K562 (cell line): ENCODE results near the gene CYRIA. TPM values are rescaled to one million over a fixed set of nuclear protein-coding genes. Genes with fewer than 3 reads are reported as not detected.

Experiments used
- ATAC-seq: fragments of 200-7000 bp; cut with Tn5 transposase; 3 replicates; pipeline ENCODE4 v1.9.1; 2020; ENCODE audit warnings: moderate library complexity
- BruUV-seq: library from RNA; stranded (reverse); fragments of 400-500 nt; replicated peaks from 2 replicates; lab custom pipeline; 2021; lab: Mats Ljungman, UMichigan
- CTCF ChIA-PET: fragments of 300-600 bp; formaldehyde crosslinking; extraction: SDS; loops from one replicate; lab custom pipeline; 2021; ENCODE audit warnings: low intra/inter-chr PET ratio; lab: Yijun Ruan, JAX
- POLR2A ChIA-PET: fragments of 300-600, 350-650 bp; sonication (Branson Sonifier 250); formaldehyde crosslinking; extraction: SDS; loops from one replicate; lab custom pipeline; 2021; ENCODE audit warnings: antibody characterized with exemption, inconsistent platforms; lab: Yijun Ruan, JAX
- DNase-seq, 4 experiments: peaks; one replicate each; pipeline versions ENCODE4 v3.0.0 to v3.0.0-alpha.2; 2011 to 2018; ENCODE audit warnings: low spot score in 3 of 4, mixed read lengths in 3 of 4; ENCODE audit errors: extremely low read depth in 1 of 4
- FAIRE-seq: peaks from 2 replicates; lab custom pipeline; 2011; peaks lifted over from hg19 to GRCh38; lab: Jason Lieb, UNC
- H2AFZ ChIP-seq: 2 replicates; pipeline ENCODE4 v1.6.0; 2011; ENCODE audit warnings: low read depth, low read length, control low read depth, inconsistent platforms
- H3K27ac ChIP-seq: fragments of 200-600 bp; 3 replicates; pipeline ENCODE4 v1.8.0; 2011; ENCODE audit warnings: low read depth, mild to moderate bottlenecking, control low read depth, inconsistent platforms, low read length, moderate library complexity, mixed read lengths; ENCODE audit errors: extremely low read depth
- H3K27me3 ChIP-seq, 2 experiments: fragments of 300-600 bp in 1 of 2; 2 replicates in 1 of 2; 3 replicates in 1 of 2; pipeline versions ENCODE4 v1.6.0 to v1.8.0; 2011; ENCODE audit warnings: inconsistent platforms in 2 of 2, low read length in 2 of 2, mild to moderate bottlenecking in 1 of 2, mixed read lengths in 1 of 2, moderate library complexity in 1 of 2; ENCODE audit not compliant: control insufficient read depth in 2 of 2, insufficient read depth in 2 of 2
- H3K36me3 ChIP-seq: fragments of 300-600 bp; 3 replicates; pipeline ENCODE4 v1.8.0; 2011; ENCODE audit warnings: mild to moderate bottlenecking, low read length, inconsistent platforms; ENCODE audit not compliant: control insufficient read depth, insufficient read depth
- H3K4me1 ChIP-seq, 2 experiments: fragments of 200-600 bp in 1 of 2; replicated peaks in 1 of 2; 2 replicates in 1 of 2; 3 replicates in 1 of 2; pipeline versions ENCODE4 v1.5.1 to v1.8.0; 2011; ENCODE audit warnings: inconsistent platforms in 2 of 2, low read length in 2 of 2, mild to moderate bottlenecking in 1 of 2, mixed read lengths in 1 of 2, moderate library complexity in 1 of 2; ENCODE audit not compliant: control insufficient read depth in 2 of 2, insufficient read depth in 2 of 2
- H3K4me2 ChIP-seq: 2 replicates; pipeline ENCODE4 v1.6.1; 2011; ENCODE audit warnings: low read length, control low read depth, inconsistent platforms, mixed read lengths; ENCODE audit not compliant: insufficient read depth
- H3K4me3 ChIP-seq: fragments of 200-600 bp; sonication (generic), shearing (Covaris generic); 2 replicates; pipeline ENCODE4 v1.5.1; 2016; ENCODE audit warnings: control low read depth, inconsistent platforms
- H3K79me2 ChIP-seq: fragments of 200-600 bp; 3 replicates; pipeline ENCODE4 v1.8.0; 2011; ENCODE audit warnings: low read length, inconsistent platforms; ENCODE audit not compliant: control insufficient read depth, insufficient read depth
- H3K9ac ChIP-seq, 2 experiments: 2 replicates each; pipeline versions ENCODE4 v1.6.0 to v1.6.1; 2011; ENCODE audit warnings: low read depth in 2 of 2, low read length in 2 of 2, control low read depth in 1 of 2, inconsistent platforms in 1 of 2, mild to moderate bottlenecking in 1 of 2, mixed read lengths in 1 of 2; ENCODE audit not compliant: insufficient read depth in 1 of 2
- H3K9me1 ChIP-seq: one replicate; pipeline ENCODE4 v1.6.0; 2011; ENCODE audit warnings: inconsistent platforms, mild to moderate bottlenecking, low read length, moderate library complexity; ENCODE audit not compliant: control insufficient read depth, insufficient read depth
- H3K9me3 ChIP-seq: replicated peaks from 2 replicates; pipeline ENCODE4 v1.5.1; 2011; ENCODE audit warnings: low read depth, low read length, inconsistent platforms; ENCODE audit not compliant: control insufficient read depth, insufficient read depth
- H4K20me1 ChIP-seq: replicated peaks from 2 replicates; pipeline ENCODE4 v1.6.1; 2011; ENCODE audit warnings: low read length, inconsistent platforms, mixed read lengths; ENCODE audit not compliant: control insufficient read depth, insufficient read depth
- BCOR ChIP-seq: fragments of 450-650 bp; IDR thresholded peaks from 2 replicates; pipeline ENCODE4 v1.6.1; 2016
- CBX3 ChIP-seq, 2 experiments: IDR thresholded peaks; 1 replicate in 1 of 2; 2 replicates in 1 of 2; pipeline ENCODE4 v1.6.1; 2012; ENCODE audit warnings: inconsistent platforms in 2 of 2, low read length in 2 of 2, borderline replicate concordance in 1 of 2, control low read depth in 1 of 2
- FOXM1 ChIP-seq, 2 experiments: fragments of 450-650 bp in 1 of 2; sonication (generic) in 1 of 2; formaldehyde crosslinking in 1 of 2; IDR thresholded peaks; 2 replicates each; pipeline versions ENCODE4 v1.6.1 to v1.9.0; 2017 to 2022; ENCODE audit warnings: low read depth in 2 of 2, mild to moderate bottlenecking in 2 of 2, missing genetic modification reagents in 1 of 2, moderate library complexity in 1 of 2
- HMG20B ChIP-seq: fragments of 250-450 bp; sonication (Bioruptor Pico); IDR thresholded peaks from 2 replicates; pipeline ENCODE4 v1.5.0; 2021; ENCODE audit warnings: mild to moderate bottlenecking
- KDM1A ChIP-seq, 2 experiments: fragments of 450-650 bp; IDR thresholded peaks; 2 replicates each; pipeline ENCODE4 v1.6.1; 2016; ENCODE audit warnings: mild to moderate bottlenecking in 2 of 2
- KDM2B ChIP-seq: fragments of 250-450 bp; sonication (Bioruptor Pico); IDR thresholded peaks from 2 replicates; pipeline ENCODE4 v1.8.0; 2021; ENCODE audit warnings: mild to moderate bottlenecking, moderate library complexity
- PHTF2 ChIP-seq: fragments of 250-450 bp; sonication (Bioruptor Pico); IDR thresholded peaks from 2 replicates; pipeline ENCODE4 v1.5.0; 2021; ENCODE audit warnings: mild to moderate bottlenecking
- POLR2G ChIP-seq: fragments of 200-400 bp; formaldehyde crosslinking; IDR thresholded peaks from 2 replicates; pipeline ENCODE4 v1.6.1; 2017; ENCODE audit warnings: low read depth, mild to moderate bottlenecking, antibody characterized with exemption, low read length, moderate library complexity
- RCOR1 ChIP-seq, 2 experiments: IDR thresholded peaks; 2 replicates each; pipeline ENCODE4 v1.6.1; 2012; ENCODE audit warnings: low read depth in 2 of 2, low read length in 2 of 2, borderline replicate concordance in 1 of 2, improper control_type of control experiment in 1 of 2
- SRSF7 ChIP-seq: fragments of 200-400 bp; formaldehyde crosslinking; optimal IDR thresholded peaks from 2 replicates; pipeline ENCODE3; 2017; ENCODE audit warnings: mild to moderate bottlenecking, low read depth, low read length
- TCF3 ChIP-seq: sonication (generic); formaldehyde crosslinking; IDR thresholded peaks from 2 replicates; pipeline ENCODE4 v1.4.0; 2020; ENCODE audit warnings: mild to moderate bottlenecking, missing genetic modification reagents
- TFAM ChIP-seq: fragments of 250-450 bp; sonication (Bioruptor Pico); conservative IDR thresholded peaks from 2 replicates; pipeline ENCODE4 v1.5.0; 2021; ENCODE audit warnings: mild to moderate bottlenecking, moderate library complexity
- ZNF24 ChIP-seq: fragments of 450-650 bp; IDR thresholded peaks from 2 replicates; pipeline ENCODE4 v1.6.1; 2016
- WGBS: fragments of 100-300 bp; shearing (Covaris generic); methylation state at CpG from one replicate; pipeline ENCODE4 v1.1.6; 2016; ENCODE audit warnings: low coverage, mixed read lengths; ENCODE audit not compliant: insufficient coverage; ENCODE audit errors: missing lambda C conversion rate; 5-methylcytosine and 5-hydroxymethylcytosine counted together
- in situ Hi-C: fragments of 300-500 bp; cut with MboI; formaldehyde crosslinking; loops from 4 replicates; pipeline ENCODE4 v1.15.0; 2018; ENCODE audit warnings: inconsistent platforms, mixed read lengths
- intact Hi-C: fragments of 100-400 bp; cut with micrococcal nuclease; formaldehyde crosslinking; loops from 2 replicates; pipeline ENCODE4 v1.14.2; 2022
- polyA plus RNA-seq, 8 experiments: library from polyadenylated mRNA; depleted of rRNA in 4 of 8; stranded (reverse) in 5 of 8; unstranded in 3 of 8; fragments of >200 nt; fragmentation: Nextera tagmentation in 2 of 8; fragmentation: Illumina TruSeq in 1 of 8; extraction: Ambion mirVana in 2 of 8; extraction: Trizol in 1 of 8; gene quantifications; 2 replicates each; pipeline versions ENCODE4 v1.2.1 to v1.2.3, GENCODE V29; 2011 to 2014; ENCODE audit warnings: inconsistent platforms in 1 of 8, missing spikeins in 1 of 8
- total RNA-seq, 7 experiments: library from RNA; depleted of rRNA in 6 of 7; stranded (reverse); fragments of >200 nt in 6 of 7; fragmentation: Illumina TruSeq in 2 of 7; extraction: Trizol in 2 of 7; gene quantifications; 2 replicates each; pipeline versions ENCODE4 v1.2.1 to v1.2.3, GENCODE V29; 2011 to 2021; ENCODE audit warnings: low replicate concordance in 1 of 7
- TF ChIP-seq, protein P1 (sequence below), 2 experiments: IDR thresholded peaks in 1 of 2; conservative IDR thresholded peaks in 1 of 2; 2 replicates each; pipeline ENCODE4 v1.6.1; 2016; ENCODE audit warnings: low read depth in 2 of 2, mild to moderate bottlenecking in 1 of 2, missing compliant biosample characterization in 1 of 2, missing genetic modification characterization in 1 of 2, moderate library complexity in 1 of 2

CYRIA gene
- total and polyA plus RNA-seq, 9 of the 15 experiments (the other 6 are each of a cell fraction or from before 2014, with no cell fraction given), result 0.84 to 5.6 (median 3.0) TPM

DNA sequence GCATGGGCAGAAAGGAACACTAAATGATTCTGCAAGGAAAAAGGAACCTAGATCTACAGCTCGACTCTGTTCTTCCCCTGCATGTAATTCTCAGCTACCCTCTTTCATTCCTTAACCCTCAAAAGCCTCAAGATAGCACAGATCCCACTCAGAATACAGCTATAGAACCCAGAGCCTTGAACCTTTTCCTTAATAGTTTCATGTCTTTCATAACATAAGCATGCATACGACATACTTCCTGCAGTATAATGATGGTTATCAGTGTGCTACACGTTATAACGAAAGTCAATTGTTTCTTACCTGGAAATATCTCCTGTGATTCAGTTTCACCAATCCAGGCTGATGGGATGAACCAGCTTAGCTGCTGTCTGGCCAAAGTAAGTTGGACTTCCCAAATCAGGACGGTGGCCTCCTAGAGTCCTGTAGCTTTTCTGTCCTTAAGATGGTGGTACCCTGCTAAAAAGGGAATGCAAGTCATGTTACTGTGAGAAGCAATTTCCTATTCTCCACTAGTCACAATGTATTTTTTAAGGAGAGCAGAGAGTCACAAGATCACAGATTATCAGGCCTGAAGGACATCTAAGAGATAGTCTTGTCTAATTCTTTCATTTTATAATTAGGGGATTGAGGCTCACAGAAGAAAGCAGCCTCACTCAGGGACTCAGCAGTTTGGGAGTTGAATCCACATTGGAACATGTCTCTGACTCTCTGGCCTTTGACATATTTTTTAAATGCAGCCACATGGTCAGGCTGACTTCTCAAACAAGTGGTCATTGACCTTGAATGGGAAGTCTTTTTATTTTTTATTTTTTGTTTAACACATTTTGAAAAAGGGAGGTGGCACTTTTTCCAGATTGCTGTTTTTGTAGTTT is 41.8 kb downstream of the CYRIA start:
- Histone ChIP-seq H3K4me2 (no peak overlapping the region), H2AFZ (no peak overlapping the region), H3K4me1 (peaks cover 14 to 48% of the 10 kb centered on the region in 2 experiments), H3K4me3 (no peak overlapping the region), H3K27ac (no peak overlapping the region), H3K27me3 (no peaks in the 10 kb centered on the region), H4K20me1 (no peaks in the 10 kb centered on the region), H3K9me1 (no peaks in the 10 kb centered on the region), H3K9me3 (no peaks in the 10 kb centered on the region), H3K79me2 (no peaks in the 10 kb centered on the region), H3K36me3 (no peaks in the 10 kb centered on the region), H3K9ac (no peak overlapping the region)
- WGBS, result 9% methylated on average over 5 of the region's 5 CpGs
- ChIA-PET CTCF (no interaction called here), POLR2A (interaction anchor here (1.3 kb wide), 1 partner anchor 92 kb away, joined by 3 read pairs; no protein-coding TSS in a partner anchor)
- ATAC-seq, result no peak
- intact Hi-C loops (loop anchor here (5.0 to 10.0 kb wide), 2 partner anchors 39 to 681 kb away; no protein-coding TSS in a partner anchor), in situ Hi-C loops (loop anchor here (5.0 to 25.0 kb wide), 2 partner anchors 129 to 689 kb away; no protein-coding TSS in a partner anchor)
- FAIRE-seq, result no peak
- no TSS peak for BruUV-seq
- TF ChIP-seq POLR2G, result no peak
- TF ChIP-seq, protein P1, sequence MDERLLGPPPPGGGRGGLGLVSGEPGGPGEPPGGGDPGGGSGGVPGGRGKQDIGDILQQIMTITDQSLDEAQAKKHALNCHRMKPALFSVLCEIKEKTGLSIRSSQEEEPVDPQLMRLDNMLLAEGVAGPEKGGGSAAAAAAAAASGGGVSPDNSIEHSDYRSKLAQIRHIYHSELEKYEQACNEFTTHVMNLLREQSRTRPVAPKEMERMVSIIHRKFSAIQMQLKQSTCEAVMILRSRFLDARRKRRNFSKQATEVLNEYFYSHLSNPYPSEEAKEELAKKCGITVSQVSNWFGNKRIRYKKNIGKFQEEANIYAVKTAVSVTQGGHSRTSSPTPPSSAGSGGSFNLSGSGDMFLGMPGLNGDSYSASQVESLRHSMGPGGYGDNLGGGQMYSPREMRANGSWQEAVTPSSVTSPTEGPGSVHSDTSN (CRISPR knock-in tag; IDR thresholded peaks at IDR 0.05; ENCODE audit: low read depth), result no peak
- TF ChIP-seq, protein P1 (tag; conservative IDR thresholded peaks at IDR 0.05; ENCODE audit: low read depth), result no peak
- no peak for TF ChIP-seq RCOR1 (IDR thresholded peaks at IDR 0.05; ENCODE audit: borderline replicate concordance in 1 of 2, low read depth in 2 of 2, low read length in 2 of 2)
- no peak for TF ChIP-seq PHTF2 (CRISPR knock-in tag)
- no peak for TF ChIP-seq TCF3 (CRISPR knock-in tag)
- no peak for TF ChIP-seq CBX3 (IDR thresholded peaks at IDR 0.05; ENCODE audit: borderline replicate concordance in 1 of 2, low read length in 2 of 2)
- no peak for TF ChIP-seq KDM1A (IDR thresholded peaks at IDR 0.05)
- no peak for TF ChIP-seq ZNF24
- TF ChIP-seq HMG20B (CRISPR knock-in tag), result no peak
- no peak for TF ChIP-seq KDM2B (CRISPR knock-in tag)
- TF ChIP-seq FOXM1 (IDR thresholded peaks at IDR 0.05; ENCODE audit: low read depth), result no peak
- no peak for TF ChIP-seq FOXM1 (CRISPR knock-in tag; IDR thresholded peaks at IDR 0.05; ENCODE audit: low read depth)
- no peak for TF ChIP-seq TFAM (CRISPR knock-in tag)
- no peak for TF ChIP-seq SRSF7
- no peak for TF ChIP-seq BCOR
- no peak for DNase-seq
